Peyer's patch (tissue), 4 donors: Measurements from ENCODE around the gene TMEM184A. TPM values are rescaled to one million over a fixed set of nuclear protein-coding genes. Genes with fewer than 3 reads are reported as not detected.

Source experiments
- DNase-seq, 3 donors: peaks; one replicate each; pipeline ENCODE4 v3.0.0-alpha.2; 2017 to 2019
- H3K27ac ChIP-seq, 4 donors: fragments of 200-600 bp; sonication (generic); one replicate each; pipeline ENCODE4 v1.5.1; 2016 to 2019
- H3K27me3 ChIP-seq, 2 donors: fragments of 200-600 bp; sonication (generic); one replicate each; pipeline ENCODE4 v1.5.1; 2019
- H3K36me3 ChIP-seq, 3 donors: fragments of 200-600 bp; sonication (generic); one replicate each; pipeline ENCODE4 v1.5.1; 2016 to 2019
- H3K4me1 ChIP-seq, 4 donors: fragments of 200-600 bp; sonication (generic); one replicate each; pipeline ENCODE4 v1.5.1; 2016 to 2019
- H3K4me3 ChIP-seq, 4 donors: fragments of 200-600 bp; sonication (generic); 1 replicate in 3 of 4; 2 replicates in 1 of 4; pipeline ENCODE4 v1.5.1; 2016 to 2019; ENCODE audit warnings: mild to moderate bottlenecking in 1 of 4
- H3K9me3 ChIP-seq, 4 donors: fragments of 200-600 bp; sonication (generic); one replicate each; pipeline ENCODE4 v1.5.1; 2016 to 2019; ENCODE audit warnings: mild to moderate bottlenecking in 1 of 4
- POLR2A ChIP-seq, 2 donors: fragments of 450-650 bp; IDR thresholded peaks; one replicate each; pipeline ENCODE4 v1.5.1; 2017; ENCODE audit warnings: antibody characterized with exemption in 2 of 2, mild to moderate bottlenecking in 2 of 2, moderate library complexity in 2 of 2
- total RNA-seq, 4 donors: library from RNA; depleted of rRNA; stranded (reverse); fragments of >200 nt; gene quantifications; one replicate each; pipeline ENCODE4 v1.1.0, GENCODE V29; 2016
- TF ChIP-seq, protein P1 (sequence below), 6 experiments: fragments of 450-650 bp in 4 of 6; fragments of 200-600 bp in 2 of 6; sonication (generic) in 1 of 6; IDR thresholded peaks; one replicate each; pipeline ENCODE4 v1.5.1; 2017 to 2019; ENCODE audit warnings: antibody characterized with exemption in 6 of 6, mild to moderate bottlenecking in 3 of 6, moderate library complexity in 1 of 6

Gene TMEM184A
- total RNA-seq, 4 donors from 2014 or later = 41.3 to 161 (median 151) TPM

DNA sequence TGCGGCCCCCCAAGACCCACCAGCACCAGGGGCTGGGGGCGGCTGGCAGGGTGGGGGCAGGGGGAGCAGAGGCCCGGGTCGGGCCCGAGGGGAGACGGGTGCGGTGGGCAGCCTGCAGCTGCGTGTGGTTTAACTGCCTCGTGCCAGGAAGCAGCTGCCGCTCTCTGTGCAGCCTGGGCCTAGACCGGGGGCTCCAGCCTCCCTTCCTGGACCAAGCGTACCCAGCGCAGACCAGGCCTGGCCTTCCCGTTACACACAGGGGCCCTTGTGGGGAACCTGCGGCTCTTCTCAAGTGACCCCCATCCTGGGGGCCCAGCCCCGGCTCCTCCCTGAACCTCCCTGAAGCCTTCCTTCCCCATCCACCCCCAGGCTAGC lies 45.2 kb downstream of the TMEM184A start:
- DNase-seq = peak in 1 of 3 donors; percentile 50

DNA sequence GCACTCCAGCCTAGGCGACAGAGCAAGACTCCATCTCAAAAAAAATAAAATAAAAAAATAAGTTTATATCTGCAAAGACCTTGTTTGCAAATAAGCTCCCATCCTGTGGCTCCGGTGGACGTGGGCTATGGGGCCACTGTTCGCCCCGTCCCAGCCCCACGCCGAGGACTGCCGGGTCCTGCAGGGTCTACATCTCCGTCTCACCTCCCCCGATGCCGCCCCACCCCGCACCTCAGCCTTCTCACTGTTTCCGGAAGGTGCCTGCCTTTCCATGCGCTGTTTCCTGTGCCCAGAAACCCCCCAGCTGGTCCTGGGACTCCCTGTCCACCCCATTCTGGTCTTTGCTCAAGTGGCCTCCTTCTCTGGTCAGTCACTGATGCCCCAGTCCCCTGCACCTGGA lies 46.8 kb downstream of the TMEM184A start:
- H3K36me3 ChIP-seq = no peaks in the 10 kb centered on the region
- TF ChIP-seq POLR2A (IDR thresholded peaks at IDR 0.05) = no peak
- TF ChIP-seq, protein P1, sequence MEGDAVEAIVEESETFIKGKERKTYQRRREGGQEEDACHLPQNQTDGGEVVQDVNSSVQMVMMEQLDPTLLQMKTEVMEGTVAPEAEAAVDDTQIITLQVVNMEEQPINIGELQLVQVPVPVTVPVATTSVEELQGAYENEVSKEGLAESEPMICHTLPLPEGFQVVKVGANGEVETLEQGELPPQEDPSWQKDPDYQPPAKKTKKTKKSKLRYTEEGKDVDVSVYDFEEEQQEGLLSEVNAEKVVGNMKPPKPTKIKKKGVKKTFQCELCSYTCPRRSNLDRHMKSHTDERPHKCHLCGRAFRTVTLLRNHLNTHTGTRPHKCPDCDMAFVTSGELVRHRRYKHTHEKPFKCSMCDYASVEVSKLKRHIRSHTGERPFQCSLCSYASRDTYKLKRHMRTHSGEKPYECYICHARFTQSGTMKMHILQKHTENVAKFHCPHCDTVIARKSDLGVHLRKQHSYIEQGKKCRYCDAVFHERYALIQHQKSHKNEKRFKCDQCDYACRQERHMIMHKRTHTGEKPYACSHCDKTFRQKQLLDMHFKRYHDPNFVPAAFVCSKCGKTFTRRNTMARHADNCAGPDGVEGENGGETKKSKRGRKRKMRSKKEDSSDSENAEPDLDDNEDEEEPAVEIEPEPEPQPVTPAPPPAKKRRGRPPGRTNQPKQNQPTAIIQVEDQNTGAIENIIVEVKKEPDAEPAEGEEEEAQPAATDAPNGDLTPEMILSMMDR (IDR thresholded peaks at IDR 0.05) = no peak

More for the DNA sequence above, 45.2 kb downstream of the TMEM184A start:
- TF ChIP-seq, protein P1 (IDR thresholded peaks at IDR 0.05) = no peak
- no peak for TF ChIP-seq POLR2A (IDR thresholded peaks at IDR 0.05)
- H3K27ac ChIP-seq = peak overlapping the region in 1 of 4 donors; percentile 17
- H3K4me3 ChIP-seq = no peak overlapping the region
- peaks cover 0 to 25% (median 7%) of the 10 kb centered on the region in 4 donors for H3K4me1 ChIP-seq
- no peaks in the 10 kb centered on the region for H3K27me3 ChIP-seq
- H3K36me3 ChIP-seq = no peaks in the 10 kb centered on the region
- no peaks in the 10 kb centered on the region for H3K9me3 ChIP-seq

DNA sequence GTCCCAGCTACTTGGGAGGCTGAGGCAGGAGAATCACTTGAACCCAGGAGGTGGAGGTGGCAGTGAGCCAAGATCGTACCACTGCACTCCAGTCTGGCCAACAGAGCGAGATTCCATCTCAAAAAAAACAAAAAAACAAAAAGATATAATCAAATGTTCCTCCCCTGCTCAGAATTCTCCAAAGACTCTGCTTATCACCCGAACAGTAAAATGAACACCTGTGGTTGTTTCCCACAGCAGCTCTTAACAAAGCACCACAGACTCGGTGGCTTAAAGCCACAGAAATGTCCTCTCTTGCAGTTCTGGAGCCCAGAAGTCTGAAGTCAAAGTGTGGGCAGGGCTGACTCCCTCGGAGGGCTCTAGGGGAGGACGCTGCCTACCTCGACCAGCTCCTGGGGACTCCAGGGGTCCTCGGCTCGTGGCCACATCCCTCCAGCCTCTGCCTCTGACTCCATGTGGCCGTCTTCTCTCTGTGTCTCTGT lies 47.7 kb downstream of the TMEM184A start:
- no peak for TF ChIP-seq POLR2A (IDR thresholded peaks at IDR 0.05)
- TF ChIP-seq, protein P1 (IDR thresholded peaks at IDR 0.05) = no peak
- Histone ChIP-seq H3K4me1 (peaks cover 0 to 40% (median 12%) of the 10 kb centered on the region in 4 donors), H3K9me3 (no peaks in the 10 kb centered on the region), H3K27me3 (no peaks in the 10 kb centered on the region), H3K36me3 (no peaks in the 10 kb centered on the region), H3K27ac (peak overlapping the region in 1 of 4 donors; percentile 3), H3K4me3 (no peak overlapping the region)
- DNase-seq = no peak

More for the DNA sequence above, 46.8 kb downstream of the TMEM184A start:
- Histone ChIP-seq H3K27me3 (no peaks in the 10 kb centered on the region), H3K9me3 (no peaks in the 10 kb centered on the region), H3K4me3 (no peak overlapping the region), H3K4me1 (peaks cover 0 to 36% (median 9%) of the 10 kb centered on the region in 4 donors), H3K27ac (no peak overlapping the region)
- no peak for DNase-seq

DNA sequence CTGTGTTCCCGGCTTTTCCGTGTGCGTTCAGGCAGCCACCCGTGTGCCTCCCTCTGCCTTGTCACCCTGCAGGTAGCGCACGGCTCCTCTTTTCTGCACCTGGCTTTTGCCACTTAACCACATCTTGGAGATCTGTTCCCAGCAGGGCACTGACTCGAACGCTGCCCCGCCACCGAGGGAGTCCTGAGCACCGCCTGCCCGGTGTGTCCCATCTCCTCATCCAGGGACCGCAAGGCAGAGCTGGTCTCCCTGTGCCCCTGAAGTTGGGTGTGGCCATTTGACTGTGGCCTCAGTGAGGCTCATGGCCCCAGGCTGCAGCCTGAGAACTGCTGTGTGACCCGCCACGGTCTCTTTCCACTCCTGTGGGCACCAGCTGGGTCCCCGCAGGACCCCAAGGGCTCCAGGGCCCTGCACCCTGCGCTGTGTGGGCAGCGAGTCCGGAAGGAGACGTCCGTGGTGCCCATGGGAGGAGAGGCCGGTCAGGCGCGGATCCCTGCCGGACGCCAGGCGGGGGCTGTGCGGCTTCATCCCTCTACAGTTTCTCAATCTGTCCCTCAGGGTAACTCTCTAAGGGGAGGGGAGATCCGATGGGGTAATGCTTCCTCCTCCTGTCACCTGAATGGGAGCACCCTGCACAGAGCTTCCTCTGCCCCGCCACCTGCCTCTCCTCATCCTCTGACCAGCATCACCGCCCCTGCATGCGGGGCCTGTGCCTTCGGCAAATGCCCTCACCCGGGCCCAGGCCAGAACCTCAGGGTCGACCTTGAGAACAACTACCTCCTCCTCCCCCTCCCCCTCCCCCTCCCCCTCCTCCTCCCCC lies 50.1 kb downstream of the TMEM184A start:
- peaks cover 0 to 35% (median 20%) of the 10 kb centered on the region in 4 donors for H3K4me1 ChIP-seq
- DNase-seq = peak in 1 of 3 donors; percentile 33
- no peaks in the 10 kb centered on the region for H3K27me3 ChIP-seq
- H3K4me3 ChIP-seq = peak overlapping the region in 1 of 4 donors; percentile 20
- peak overlapping the region in 1 of 4 donors; percentile 64 for H3K27ac ChIP-seq
- TF ChIP-seq, protein P1 (IDR thresholded peaks at IDR 0.05) = no peak
- TF ChIP-seq POLR2A (IDR thresholded peaks at IDR 0.05) = no peak
- H3K36me3 ChIP-seq = peaks cover 0 to 19% (median 0%) of the 10 kb centered on the region in 3 donors
- no peaks in the 10 kb centered on the region for H3K9me3 ChIP-seq

DNA sequence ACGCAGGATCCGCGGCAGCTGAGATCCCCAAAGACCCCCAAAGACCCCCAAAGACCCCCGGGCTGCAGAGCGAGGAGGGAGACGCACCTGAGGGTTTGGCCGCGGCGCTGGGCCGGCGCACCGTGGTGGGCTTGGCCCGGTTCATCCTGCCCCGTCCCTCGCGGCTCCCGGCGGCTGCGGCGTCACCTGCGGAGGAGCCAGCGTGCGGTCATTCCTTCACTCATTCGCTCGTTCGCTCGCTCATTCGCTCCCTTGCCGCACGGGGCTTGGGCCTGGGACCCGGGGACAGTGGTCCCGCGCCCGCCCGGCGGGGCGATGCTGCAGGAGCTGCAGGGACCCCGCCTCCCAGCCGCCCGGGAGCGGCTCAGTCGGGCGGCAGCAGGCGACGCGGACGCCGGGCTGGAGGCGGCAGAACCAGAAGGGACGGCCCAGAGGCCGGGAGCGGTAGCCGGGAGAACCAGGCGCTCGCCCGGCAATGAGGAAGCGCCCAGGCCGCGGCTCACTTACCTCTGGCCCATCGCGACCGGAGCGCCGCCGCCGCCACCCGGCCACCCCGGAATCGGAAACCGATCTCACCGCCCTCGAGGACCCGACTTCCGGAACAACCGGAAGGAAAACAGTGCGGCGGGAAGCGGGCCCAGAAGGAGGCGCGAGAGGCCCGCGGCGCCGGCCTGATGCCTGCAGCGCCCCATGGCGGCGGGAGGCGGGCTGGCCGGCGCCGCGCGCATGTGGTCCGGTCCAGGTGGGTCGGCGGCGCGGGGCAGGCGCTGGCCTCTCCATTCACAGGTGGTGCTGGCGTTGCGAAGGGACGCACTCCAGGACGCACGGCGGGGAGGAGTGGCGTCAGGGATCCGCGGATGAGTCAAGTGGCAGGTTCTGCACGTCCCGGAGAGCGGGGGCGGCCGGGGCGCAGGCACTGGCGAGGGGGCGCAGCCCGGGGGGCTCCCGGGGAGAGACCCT lies 51.9 kb downstream of the TMEM184A start, which contains the start of gene INTS1:
Gene INTS1, minus strand, starts transcription at position 574 of the 960 bp plus-strand sequence. Its CDS starts 429 bp downstream, at position 145.
- TF ChIP-seq, protein P1 (IDR thresholded peaks at IDR 0.05) = peak; percentile 88 to 99 (median 98)
- TF ChIP-seq POLR2A (IDR thresholded peaks at IDR 0.05) = peak; percentile 51 to 66
- peak within 1 kb of the TSS; percentile 96 to 100 (median 99) for H3K4me3 ChIP-seq
- no peaks in the 10 kb centered on the region for H3K9me3 ChIP-seq
- DNase-seq = peak; percentile 90 to 96 (median 94)
- H3K4me1 ChIP-seq = peaks cover 0 to 28% (median 19%) of the 10 kb centered on the region in 4 donors
- peak within 1 kb of the TSS; percentile 64 to 76 (median 69) for H3K27ac ChIP-seq
- H3K36me3 ChIP-seq = peaks cover 0 to 37% (median 0%) of the 10 kb centered on the region in 3 donors
- H3K27me3 ChIP-seq = no peaks in the 10 kb centered on the region
